Measurements from ENCODE around the gene MLLT10.

MLLT10 gene

DNA sequence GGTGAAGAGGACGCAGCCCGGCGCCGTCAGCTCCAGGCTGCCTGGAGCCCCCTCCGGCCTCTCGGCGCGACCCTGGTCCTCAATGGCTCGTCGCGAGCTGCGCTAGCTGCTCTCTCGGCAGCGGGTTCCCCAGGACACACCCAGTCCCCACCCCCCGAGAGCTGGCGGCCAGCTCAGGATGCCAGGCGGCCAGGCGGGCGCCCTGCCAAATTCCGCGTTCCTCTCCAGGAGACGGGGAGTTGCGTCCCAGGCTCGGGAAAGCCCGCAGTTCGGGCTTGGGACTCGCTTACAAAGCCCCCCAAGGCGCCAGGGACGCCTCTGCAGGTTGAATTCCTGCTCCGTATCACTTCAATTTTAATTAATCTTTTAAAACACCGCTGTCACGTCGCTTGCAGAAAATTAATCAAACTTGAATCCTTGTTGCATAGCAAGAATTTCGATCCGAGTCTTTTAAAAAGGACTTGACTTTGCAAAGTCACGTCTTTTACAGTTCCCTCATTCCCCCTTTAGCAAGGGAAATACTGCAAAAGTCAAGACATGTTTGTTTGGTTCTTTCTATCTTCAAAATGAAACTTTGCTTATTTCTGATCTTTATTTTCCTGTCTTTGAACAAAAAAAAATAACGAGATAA, 36.7 kb upstream of the MLLT10 start:
- peak; percentile 64 to 93 for DNase-seq (ENCODE audit: low read depth in 2 of 2)
- peak overlapping the region; percentile 74 to 94 for H3K4me3 ChIP-seq (replicated peaks in 1 of 2; ENCODE audit: low read depth in 2 of 2, low read length in 2 of 2)
- TF ChIP-seq, protein P1, sequence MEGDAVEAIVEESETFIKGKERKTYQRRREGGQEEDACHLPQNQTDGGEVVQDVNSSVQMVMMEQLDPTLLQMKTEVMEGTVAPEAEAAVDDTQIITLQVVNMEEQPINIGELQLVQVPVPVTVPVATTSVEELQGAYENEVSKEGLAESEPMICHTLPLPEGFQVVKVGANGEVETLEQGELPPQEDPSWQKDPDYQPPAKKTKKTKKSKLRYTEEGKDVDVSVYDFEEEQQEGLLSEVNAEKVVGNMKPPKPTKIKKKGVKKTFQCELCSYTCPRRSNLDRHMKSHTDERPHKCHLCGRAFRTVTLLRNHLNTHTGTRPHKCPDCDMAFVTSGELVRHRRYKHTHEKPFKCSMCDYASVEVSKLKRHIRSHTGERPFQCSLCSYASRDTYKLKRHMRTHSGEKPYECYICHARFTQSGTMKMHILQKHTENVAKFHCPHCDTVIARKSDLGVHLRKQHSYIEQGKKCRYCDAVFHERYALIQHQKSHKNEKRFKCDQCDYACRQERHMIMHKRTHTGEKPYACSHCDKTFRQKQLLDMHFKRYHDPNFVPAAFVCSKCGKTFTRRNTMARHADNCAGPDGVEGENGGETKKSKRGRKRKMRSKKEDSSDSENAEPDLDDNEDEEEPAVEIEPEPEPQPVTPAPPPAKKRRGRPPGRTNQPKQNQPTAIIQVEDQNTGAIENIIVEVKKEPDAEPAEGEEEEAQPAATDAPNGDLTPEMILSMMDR (IDR thresholded peaks at IDR 0.05; ENCODE audit: low read depth, low read length) = no peak

DNA sequence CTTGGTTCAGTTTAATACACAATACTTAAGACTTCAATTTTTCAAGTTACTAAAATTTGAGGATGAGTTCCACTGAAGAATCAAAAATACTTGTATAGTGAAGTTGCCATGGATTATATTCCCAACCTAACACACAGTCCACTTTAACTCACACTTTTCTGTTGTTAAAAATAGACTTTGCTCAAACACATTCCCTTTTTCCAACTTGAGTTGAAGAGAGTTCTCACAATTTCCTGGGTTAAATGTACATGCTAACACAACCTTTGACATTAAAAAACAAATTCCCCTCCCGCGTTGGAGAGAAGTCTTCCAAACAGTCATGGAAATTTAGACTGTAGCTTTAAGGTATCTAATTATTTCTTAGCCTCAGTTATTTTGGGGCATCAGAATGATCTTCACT, 35.7 kb upstream of the MLLT10 start:
- no peak for DNase-seq (ENCODE audit: low read depth in 2 of 2)
- TF ChIP-seq, protein P1 (IDR thresholded peaks at IDR 0.05; ENCODE audit: low read depth, low read length) = no peak
- H3K4me3 ChIP-seq (replicated peaks in 1 of 2; ENCODE audit: low read depth in 2 of 2, low read length in 2 of 2) = no peak overlapping the region

DNA sequence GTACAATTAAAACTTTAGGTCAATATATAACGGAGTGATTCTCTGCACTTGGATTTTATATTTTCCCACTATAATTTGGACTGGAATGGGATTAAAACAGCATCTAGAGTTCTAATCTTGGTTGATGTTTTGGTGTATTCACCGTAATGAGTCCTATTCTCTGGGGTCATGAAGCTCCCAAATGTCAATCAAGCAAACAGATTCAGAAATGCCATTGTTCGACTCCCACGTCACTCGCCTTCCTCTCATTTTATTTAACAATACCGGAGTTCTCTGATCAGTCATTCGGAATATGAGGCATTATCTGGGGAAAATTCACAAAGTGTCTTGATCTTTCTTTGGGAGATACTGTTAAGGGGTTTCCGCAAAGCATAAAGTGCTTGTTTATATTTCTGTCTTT, 35.0 kb upstream of the MLLT10 start:
- no peak overlapping the region for H3K4me3 ChIP-seq (replicated peaks in 1 of 2; ENCODE audit: low read depth in 2 of 2, low read length in 2 of 2)
- TF ChIP-seq, protein P1 (IDR thresholded peaks at IDR 0.05; ENCODE audit: low read depth, low read length) = no peak
- no peak for DNase-seq (ENCODE audit: low read depth in 2 of 2)

- peak in 1 of 2 donors; percentile 35 for DNase-seq (ENCODE audit: low read depth in 2 of 2)
- TF ChIP-seq, protein P1 (IDR thresholded peaks at IDR 0.05; ENCODE audit: low read depth, low read length) = no peak
- H3K4me3 ChIP-seq (replicated peaks in 1 of 2; ENCODE audit: low read depth in 2 of 2, low read length in 2 of 2) = peak overlapping the region in 1 of 2 donors; percentile 18
Measured at GRCh38 chr10:21499701-21500577, 34.1 kb upstream of the MLLT10 start.

DNA sequence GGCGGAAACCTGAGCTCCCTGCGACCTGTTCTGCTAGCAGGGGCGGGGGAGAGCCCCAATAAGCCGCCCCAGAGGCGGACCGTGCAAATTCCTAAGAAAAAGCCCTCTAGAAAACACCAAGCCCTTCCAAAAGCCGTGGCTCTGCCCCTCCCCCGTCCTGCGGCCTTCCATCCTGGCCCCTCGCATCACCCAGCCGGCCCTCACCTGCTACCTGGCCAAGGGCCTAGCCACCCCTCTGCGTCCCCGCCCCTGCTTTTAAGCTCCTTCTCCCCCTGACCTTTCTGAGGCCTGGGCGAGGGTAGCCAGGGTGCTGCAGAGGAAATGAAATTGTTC, 33.5 kb upstream of the MLLT10 start:
- no peak for DNase-seq (ENCODE audit: low read depth in 2 of 2)
- H3K4me3 ChIP-seq (replicated peaks in 1 of 2; ENCODE audit: low read depth in 2 of 2, low read length in 2 of 2) = no peak overlapping the region
- TF ChIP-seq, protein P1 (IDR thresholded peaks at IDR 0.05; ENCODE audit: low read depth, low read length) = no peak

GRCh38 chr10:21501091-21501490, 32.9 kb upstream of the MLLT10 start:
- TF ChIP-seq, protein P1 (IDR thresholded peaks at IDR 0.05; ENCODE audit: low read depth, low read length) = no peak
- no peak overlapping the region for H3K4me3 ChIP-seq (replicated peaks in 1 of 2; ENCODE audit: low read depth in 2 of 2, low read length in 2 of 2)

More at GRCh38 chr10:21501091-21501490, 32.9 kb upstream of the MLLT10 start:
- no peak for DNase-seq (ENCODE audit: low read depth in 2 of 2)

All from cardiac fibroblast (primary cell).